CD14-positive monocyte (primary cell): ENCODE measurements around the gene MSMB. TPM values are rescaled to one million over a fixed set of nuclear protein-coding genes. Genes with fewer than 3 reads are reported as not detected.
A peak's percentile ranks its signal among the peaks of the same experiment; 100 is the strongest.

Experiments used
- DNase-seq, 3 donors: peaks; one replicate each; pipeline ENCODE4 v3.0.0-alpha.2; 2011 to 2022
- H2AFZ ChIP-seq: 2 replicates; pipeline ENCODE4 v1.6.0; 2012; ENCODE audit warnings: mild to moderate bottlenecking, low read depth, low read length, inconsistent platforms; ENCODE audit not compliant: insufficient read depth, poor library complexity, severe bottlenecking
- H3K27ac ChIP-seq, 2 donors: 1 replicate in 1 of 2; 2 replicates in 1 of 2; pipeline ENCODE4 v1.5.1; 2012 to 2013; ENCODE audit warnings: low read length in 2 of 2, control low read depth in 1 of 2, inconsistent platforms in 1 of 2, low read depth in 1 of 2, mild to moderate bottlenecking in 1 of 2
- H3K27me3 ChIP-seq, 2 donors: one replicate each; pipeline versions ENCODE4 v1.6.0 to v1.6.1; 2011 to 2013; ENCODE audit warnings: low read length in 2 of 2; ENCODE audit not compliant: control insufficient read depth in 2 of 2, insufficient read depth in 2 of 2
- H3K36me3 ChIP-seq, 2 donors: replicated peaks in 1 of 2; 1 replicate in 1 of 2; 2 replicates in 1 of 2; pipeline versions ENCODE4 v1.5.1 to v1.6.1; 2012 to 2013; ENCODE audit warnings: low read length in 2 of 2, control low read depth in 1 of 2, inconsistent platforms in 1 of 2, mild to moderate bottlenecking in 1 of 2; ENCODE audit not compliant: insufficient read depth in 2 of 2, control insufficient read depth in 1 of 2
- H3K4me1 ChIP-seq, 2 donors: 1 replicate in 1 of 2; 2 replicates in 1 of 2; pipeline versions ENCODE4 v1.5.1 to v1.6.1; 2012 to 2013; ENCODE audit warnings: low read length in 2 of 2, control low read depth in 1 of 2, inconsistent platforms in 1 of 2, mild to moderate bottlenecking in 1 of 2, moderate library complexity in 1 of 2; ENCODE audit not compliant: insufficient read depth in 2 of 2, control insufficient read depth in 1 of 2
- H3K4me2 ChIP-seq: replicated peaks from 2 replicates; pipeline ENCODE3; 2012; ENCODE audit warnings: low read length, moderate library complexity, mild to moderate bottlenecking; ENCODE audit not compliant: poor library complexity, severe bottlenecking; ENCODE audit errors: extremely low read depth
- H3K4me3 ChIP-seq, 3 experiments: fragments of 200-600 bp in 1 of 3; sonication (generic) in 1 of 3; replicated peaks in 1 of 3; 1 replicate in 2 of 3; 2 replicates in 1 of 3; pipeline ENCODE4 v1.5.1; 2011 to 2013; ENCODE audit warnings: low read length in 3 of 3, mild to moderate bottlenecking in 3 of 3, control low read depth in 2 of 3, low read depth in 2 of 3, inconsistent platforms in 1 of 3, moderate library complexity in 1 of 3
- H3K79me2 ChIP-seq: 2 replicates; pipeline ENCODE4 v1.6.0; 2012; ENCODE audit warnings: mild to moderate bottlenecking, control low read depth, inconsistent platforms, low read length, moderate library complexity; ENCODE audit not compliant: insufficient read depth
- H3K9ac ChIP-seq: 2 replicates; pipeline ENCODE4 v1.6.0; 2017; ENCODE audit warnings: low read length, mild to moderate bottlenecking; ENCODE audit not compliant: insufficient read depth, poor library complexity, severe bottlenecking
- H3K9me3 ChIP-seq, 2 donors: replicated peaks in 1 of 2; 1 replicate in 1 of 2; 2 replicates in 1 of 2; pipeline versions ENCODE4 v1.5.1 to v1.6.1; 2012 to 2013; ENCODE audit warnings: low read length in 2 of 2, control low read depth in 1 of 2; ENCODE audit not compliant: control insufficient read depth in 1 of 2, insufficient read depth in 1 of 2
- H4K20me1 ChIP-seq: 2 replicates; pipeline ENCODE4 v1.6.0; 2012; ENCODE audit warnings: mild to moderate bottlenecking, low read length, control low read depth, moderate library complexity; ENCODE audit not compliant: insufficient read depth
- H3K27ac Mint-ChIP-seq, 7 donors: one replicate each; pipeline ENCODE4 v1.8.0; 2020; ENCODE audit warnings: mild to moderate bottlenecking in 7 of 7, mixed read lengths in 7 of 7, moderate library complexity in 6 of 7, inconsistent platforms in 2 of 7
- H3K27me3 Mint-ChIP-seq, 3 donors: one replicate each; pipeline ENCODE4 v1.8.0; 2021 to 2022; ENCODE audit warnings: low read depth in 3 of 3, mild to moderate bottlenecking in 3 of 3, mixed read lengths in 3 of 3, moderate library complexity in 3 of 3, inconsistent platforms in 1 of 3
- H3K36me3 Mint-ChIP-seq, 2 donors: one replicate each; pipeline ENCODE4 v1.8.0; 2020; ENCODE audit warnings: mixed read lengths in 2 of 2, inconsistent platforms in 1 of 2, mild to moderate bottlenecking in 1 of 2
- H3K4me1 Mint-ChIP-seq: one replicate; pipeline ENCODE4 v1.8.0; 2020; ENCODE audit warnings: mild to moderate bottlenecking, mixed read lengths
- H3K4me3 Mint-ChIP-seq, 2 donors: one replicate each; pipeline ENCODE4 v1.8.0; 2020; ENCODE audit warnings: mild to moderate bottlenecking in 2 of 2, mixed read lengths in 2 of 2, moderate library complexity in 1 of 2
- H3K9me3 Mint-ChIP-seq, 7 donors: one replicate each; pipeline ENCODE4 v1.8.0; 2020 to 2022; ENCODE audit warnings: mixed read lengths in 7 of 7, mild to moderate bottlenecking in 6 of 7, moderate library complexity in 6 of 7, inconsistent platforms in 2 of 7
- WGBS: methylation state at CpG from one replicate; pipeline ENCODE4 v1.1.5; 2013; ENCODE audit warnings: missing lambda C conversion rate; ENCODE audit not compliant: insufficient coverage; 5-methylcytosine and 5-hydroxymethylcytosine counted together
- intact Hi-C, 2 donors: fragments of 100-400 bp; cut with micrococcal nuclease; formaldehyde crosslinking; loops; one replicate each; pipeline versions ENCODE4 v1.15.0 to v1.15.1; 2023
- polyA plus RNA-seq, 3 donors: library from polyadenylated mRNA; depleted of rRNA in 1 of 3; unstranded in 2 of 3; stranded (reverse) in 1 of 3; fragments of 300-500 nt in 2 of 3; fragments of >200 nt in 1 of 3; fragmentation: Illumina TruSeq in 2 of 3; gene quantifications; 1 replicate in 2 of 3; 2 replicates in 1 of 3; pipeline ENCODE4 v1.2.3, GENCODE V29; 2012 to 2021
- TF ChIP-seq, protein P1 (sequence below): fragments of 200-600 bp; IDR thresholded peaks from one replicate; pipeline ENCODE4 v1.8.0; 2022; ENCODE audit warnings: antibody characterized with exemption, mild to moderate bottlenecking

Gene MSMB
- polyA plus RNA-seq, 3 donors: not detected

DNA sequence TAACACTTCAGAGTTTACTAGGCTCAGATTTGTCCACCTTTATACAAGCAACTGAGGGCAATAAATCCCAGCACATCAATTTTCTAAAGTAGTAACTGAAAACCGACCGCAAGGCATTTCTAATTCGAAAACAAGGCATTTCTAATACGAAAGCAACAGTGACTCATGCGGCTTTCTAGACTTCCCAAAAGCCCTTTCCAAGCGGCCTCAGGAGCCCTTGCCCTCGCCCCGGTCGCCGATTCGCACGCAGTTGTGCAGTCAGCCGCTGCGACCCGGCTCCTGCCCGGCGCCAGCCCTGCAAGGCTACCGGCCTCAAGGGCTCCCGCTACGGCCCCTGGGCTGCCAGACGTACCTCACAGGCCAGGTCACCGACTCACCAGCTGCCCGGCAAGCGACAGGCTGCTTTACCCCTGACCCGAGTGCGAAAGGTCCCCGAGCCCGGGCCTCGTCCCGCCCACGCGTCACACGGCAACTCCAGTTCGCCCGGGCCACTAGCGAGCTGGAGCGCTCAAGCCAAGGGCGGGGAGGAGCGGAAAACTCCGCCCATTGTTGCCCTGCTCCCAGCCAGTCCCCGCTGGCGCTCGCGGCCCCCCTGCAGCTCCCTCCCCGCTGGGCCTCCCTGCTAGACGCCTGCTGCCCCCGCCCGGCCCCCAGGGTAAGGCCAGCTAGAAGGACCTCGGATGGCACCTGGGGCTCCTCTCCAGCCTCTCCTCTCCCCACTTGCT, 22.9 kb downstream of the MSMB start:
- H3K27me3 ChIP-seq: no peaks in the 10 kb centered on the region
- peaks cover 73% of the 10 kb centered on the region for H4K20me1 ChIP-seq
- peaks cover 100% of the 10 kb centered on the region for H3K79me2 ChIP-seq
- TF ChIP-seq, protein P1, sequence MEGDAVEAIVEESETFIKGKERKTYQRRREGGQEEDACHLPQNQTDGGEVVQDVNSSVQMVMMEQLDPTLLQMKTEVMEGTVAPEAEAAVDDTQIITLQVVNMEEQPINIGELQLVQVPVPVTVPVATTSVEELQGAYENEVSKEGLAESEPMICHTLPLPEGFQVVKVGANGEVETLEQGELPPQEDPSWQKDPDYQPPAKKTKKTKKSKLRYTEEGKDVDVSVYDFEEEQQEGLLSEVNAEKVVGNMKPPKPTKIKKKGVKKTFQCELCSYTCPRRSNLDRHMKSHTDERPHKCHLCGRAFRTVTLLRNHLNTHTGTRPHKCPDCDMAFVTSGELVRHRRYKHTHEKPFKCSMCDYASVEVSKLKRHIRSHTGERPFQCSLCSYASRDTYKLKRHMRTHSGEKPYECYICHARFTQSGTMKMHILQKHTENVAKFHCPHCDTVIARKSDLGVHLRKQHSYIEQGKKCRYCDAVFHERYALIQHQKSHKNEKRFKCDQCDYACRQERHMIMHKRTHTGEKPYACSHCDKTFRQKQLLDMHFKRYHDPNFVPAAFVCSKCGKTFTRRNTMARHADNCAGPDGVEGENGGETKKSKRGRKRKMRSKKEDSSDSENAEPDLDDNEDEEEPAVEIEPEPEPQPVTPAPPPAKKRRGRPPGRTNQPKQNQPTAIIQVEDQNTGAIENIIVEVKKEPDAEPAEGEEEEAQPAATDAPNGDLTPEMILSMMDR: peak; percentile 60
- Mint-ChIP-seq H3K27me3 (no peaks in the 10 kb centered on the region), H3K4me1 (peaks cover 73% of the 10 kb centered on the region), H3K36me3 (peaks cover 12 to 28% of the 10 kb centered on the region in 2 donors), H3K9me3 (peaks cover 0 to 1% (median 0%) of the 10 kb centered on the region in 7 donors), H3K4me3 (peak overlapping the region; percentile 91 to 95), H3K27ac (peak overlapping the region; percentile 94 to 98 (median 97))
- H3K9me3 ChIP-seq: no peaks in the 10 kb centered on the region
- peak overlapping the region; percentile 92 to 93 for H3K27ac ChIP-seq
- DNase-seq: peak; percentile 94 to 97 (median 96)
- H3K4me2 ChIP-seq: peak overlapping the region; percentile 85
- H3K9ac ChIP-seq: peak overlapping the region; percentile 89
- peak overlapping the region; percentile 66 to 91 (median 76) for H3K4me3 ChIP-seq
- peaks cover 0 to 27% of the 10 kb centered on the region in 2 donors for H3K36me3 ChIP-seq
- intact Hi-C loops: loop anchor here in 1 of 2 donors (10.0 kb wide), 1 partner anchor 1058 kb away; no protein-coding TSS in a partner anchor
- H2AFZ ChIP-seq: peak overlapping the region; percentile 39
- WGBS: under 1% methylated on average over 46 of the region's 49 CpGs
- H3K4me1 ChIP-seq: peaks cover 62 to 86% of the 10 kb centered on the region in 2 donors

DNA sequence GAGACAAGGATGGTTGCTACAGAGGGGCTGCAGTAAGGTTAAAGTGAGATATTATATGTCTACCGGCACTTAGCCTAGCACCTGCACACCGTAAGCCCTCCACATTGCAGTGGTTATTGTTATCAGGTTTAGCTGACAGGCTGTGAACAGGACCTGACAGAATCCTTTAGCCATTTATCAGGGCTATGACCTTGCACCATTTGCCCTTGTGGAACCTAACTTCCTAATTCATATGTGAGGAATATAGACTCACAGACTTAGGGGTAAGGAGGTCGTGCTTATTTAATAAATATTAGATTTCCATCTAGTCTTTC, 25.8 kb downstream of the MSMB start:
- peak overlapping the region; percentile 91 to 95 for H3K4me3 Mint-ChIP-seq
- Histone ChIP-seq H2AFZ (no peak overlapping the region), H3K4me3 (peak overlapping the region; percentile 66 to 91 (median 76)), H3K4me1 (peaks cover 64 to 83% of the 10 kb centered on the region in 2 donors), H3K79me2 (peaks cover 100% of the 10 kb centered on the region), H3K9ac (peak overlapping the region; percentile 68), H3K36me3 (peaks cover 15 to 25% of the 10 kb centered on the region in 2 donors), H3K9me3 (no peaks in the 10 kb centered on the region), H3K27me3 (no peaks in the 10 kb centered on the region), H4K20me1 (peaks cover 73% of the 10 kb centered on the region), H3K27ac (peak overlapping the region; percentile 87 to 93), H3K4me2 (peak overlapping the region; percentile 85)
- H3K9me3 Mint-ChIP-seq: peaks cover 0 to 1% (median 0%) of the 10 kb centered on the region in 7 donors
- no peaks in the 10 kb centered on the region for H3K27me3 Mint-ChIP-seq
- H3K36me3 Mint-ChIP-seq: peaks cover 26 to 33% of the 10 kb centered on the region in 2 donors
- DNase-seq: peak; percentile 12 to 57 (median 44)
- H3K27ac Mint-ChIP-seq: peak overlapping the region; percentile 94 to 97 (median 97)
- no CpG with 5 or more reads among the region's 3 CpGs for WGBS
- peaks cover 72% of the 10 kb centered on the region for H3K4me1 Mint-ChIP-seq
- intact Hi-C loops: loop anchor here in 1 of 2 donors (10.0 kb wide), 1 partner anchor 1056 kb away; no protein-coding TSS in a partner anchor
- TF ChIP-seq, protein P1: no peak
